T follicular helper cell (primary cell): ENCODE measurements around the gene NDE1.
"Not testable (repeated sequence)": the region's sequence is repeated elsewhere in the genome, so short reads cannot be mapped to it uniquely, and the experiment has no call there.

Experiments
- DNase-seq: peaks from one replicate; pipeline ENCODE4 v3.0.0-alpha.2; 2020; ENCODE audit warnings: low read depth
- total RNA-seq, 2 experiments: gene quantifications; one replicate each; lab custom pipeline; 2026; lab: John Stamatoyannopoulos, UW

The NDE1 gene
- 35.5 to 69.2 reads per million in 2 experiments for total RNA-seq

- DNase-seq = peak; percentile 86
These were observed at the start of gene NDE1 for GRCh38 chr16:15650019-15650697. Gene NDE1, plus strand, starts transcription at chr16:15650245. Its CDS starts 14,534 bp downstream, at chr16:15664779.

DNA sequence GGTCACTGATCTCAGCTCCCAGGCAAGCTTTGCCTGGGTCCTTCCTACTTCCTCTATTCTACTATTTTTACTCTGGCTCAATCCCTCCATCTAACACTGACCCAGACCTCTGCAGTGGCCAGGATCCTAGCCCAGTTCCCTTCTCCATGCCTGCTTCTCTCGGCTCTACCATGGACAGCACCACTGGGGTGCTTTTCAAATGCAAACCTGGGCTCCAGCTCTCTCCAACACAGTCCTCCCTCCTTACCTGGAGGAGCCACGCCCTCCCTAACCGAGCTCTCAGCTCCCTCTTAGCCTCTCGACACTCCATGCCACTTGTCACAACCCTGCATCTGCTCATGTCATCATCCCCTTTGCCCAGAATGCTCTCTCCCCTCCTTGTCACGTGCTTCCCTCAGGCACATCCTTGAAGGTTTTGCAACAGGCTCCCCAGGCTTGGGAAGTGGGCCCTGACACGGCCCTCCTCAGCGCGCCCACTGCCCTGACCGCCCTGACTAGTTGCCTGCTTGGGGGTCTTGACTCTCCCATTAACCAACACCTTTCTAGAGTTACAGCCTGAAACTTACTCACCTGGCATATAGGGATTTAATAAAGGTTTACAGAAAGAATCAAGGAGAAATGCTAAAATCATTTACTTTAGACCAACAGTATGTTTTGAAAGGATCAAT is 48.7 kb upstream of the NDE1 start:
- DNase-seq = no peak

DNA sequence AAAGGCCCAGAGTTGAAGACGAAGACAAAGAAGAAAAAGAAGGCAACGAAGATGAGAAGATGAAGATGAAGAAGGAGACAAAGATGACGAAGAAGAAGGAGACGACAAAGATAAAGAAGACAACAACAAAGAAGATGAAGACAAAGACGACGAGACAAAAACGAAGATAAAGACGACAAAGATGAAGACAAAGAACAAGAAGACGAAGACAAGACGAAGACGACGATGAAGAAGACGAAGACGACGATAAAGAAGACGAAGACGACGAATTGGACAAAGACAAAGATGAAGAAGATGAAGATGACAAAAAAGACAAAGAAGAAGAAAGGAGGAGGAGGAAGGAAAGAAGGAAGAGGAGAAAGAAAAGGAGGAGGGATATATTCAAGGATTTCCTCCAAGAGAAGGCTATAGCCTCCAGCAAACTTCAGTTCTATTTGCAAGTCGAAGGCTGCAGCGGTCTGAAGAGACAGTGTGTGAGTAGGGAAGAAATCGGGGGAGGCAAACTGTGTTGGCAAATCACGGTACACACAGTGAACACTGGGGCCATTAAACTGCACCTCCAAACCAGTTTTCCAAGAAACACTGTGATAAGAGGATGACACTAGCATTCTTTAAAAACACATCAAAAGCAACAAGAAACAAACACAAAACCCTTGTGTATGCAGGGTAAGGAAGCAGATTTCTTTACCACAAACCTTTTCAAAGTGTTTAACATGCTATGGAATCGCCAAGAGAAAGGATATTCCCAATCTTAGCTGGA is 47.6 kb upstream of the NDE1 start:
- DNase-seq = no peak

DNA sequence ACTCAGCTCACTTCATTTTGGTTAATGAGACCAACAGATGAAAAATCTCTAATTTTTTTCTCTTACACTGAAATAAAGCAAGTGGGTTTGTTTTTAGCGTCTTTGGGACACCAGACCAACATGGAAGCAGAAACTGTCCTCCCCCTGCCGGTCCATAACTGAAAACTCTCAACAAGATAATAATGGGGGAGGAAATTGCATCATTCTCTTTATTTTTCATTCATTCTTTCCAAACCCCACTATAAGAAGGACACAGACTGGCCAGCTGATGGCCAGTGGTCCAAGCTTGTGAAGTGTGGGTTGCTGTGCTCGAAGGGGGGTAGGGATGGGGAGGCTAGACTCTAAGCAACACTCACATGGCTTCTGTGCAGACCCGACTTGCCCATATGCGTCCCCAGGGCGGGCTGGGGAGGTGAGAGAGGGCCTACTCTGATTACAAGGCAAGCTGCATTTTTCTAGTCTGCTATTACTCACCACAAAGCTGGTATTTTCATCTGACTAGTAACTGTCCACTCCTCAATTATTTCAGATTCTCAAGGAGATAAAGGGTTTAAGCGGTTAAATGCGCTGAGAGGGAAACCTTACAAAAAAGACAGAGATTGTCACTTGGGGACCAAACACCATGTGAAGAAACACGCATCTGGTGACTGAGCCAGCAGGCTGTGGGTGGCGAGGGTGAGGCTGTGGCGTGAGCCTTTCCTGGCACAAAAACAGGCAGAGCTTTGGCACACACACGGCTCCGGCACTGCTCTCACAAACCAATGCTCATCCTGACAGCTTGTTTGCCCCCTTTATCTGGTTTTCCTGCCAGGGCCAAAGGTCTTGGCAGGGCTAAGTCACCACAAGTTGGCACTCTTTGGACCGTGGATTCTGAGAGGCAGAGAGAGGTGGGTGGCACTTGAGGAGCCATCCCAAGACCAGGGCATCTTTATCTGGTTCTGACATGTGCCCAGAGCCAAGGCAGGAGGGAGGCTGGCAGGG is 45.3 kb upstream of the NDE1 start:
- no peak for DNase-seq

DNA sequence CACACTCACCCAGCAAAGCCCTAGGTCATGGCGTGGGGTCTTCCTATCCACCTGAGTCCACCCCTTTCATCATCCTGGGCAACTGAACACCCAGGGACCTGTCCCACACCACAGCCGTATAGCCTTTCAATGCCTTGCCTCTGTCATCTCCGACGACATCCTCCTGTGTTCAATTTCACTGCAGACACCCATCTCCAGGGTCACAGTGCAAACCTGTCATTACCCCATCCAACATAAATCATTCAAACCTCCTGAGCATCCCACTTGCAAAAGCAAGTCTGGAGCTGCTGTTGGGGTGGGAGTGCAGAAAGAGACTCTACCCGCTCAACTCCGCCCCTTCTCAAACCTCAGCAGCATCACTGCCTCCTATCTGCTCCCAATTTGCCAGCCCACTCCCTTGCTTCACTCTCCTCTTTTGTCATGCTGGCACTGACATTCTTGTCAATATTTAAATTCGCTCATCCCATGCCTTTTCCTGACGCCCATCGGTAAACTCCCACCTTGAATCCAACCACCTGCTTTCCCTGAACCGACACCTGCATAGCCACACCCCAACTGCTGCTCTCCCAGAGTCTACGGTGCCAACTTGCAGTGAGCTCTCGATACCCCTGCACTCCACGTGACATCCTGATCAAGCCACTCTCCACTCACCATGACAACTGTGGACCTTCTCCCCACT is 44.1 kb upstream of the NDE1 start:
- no peak for DNase-seq

GRCh38 chr16:15606518-15607220 is 43.4 kb upstream of the NDE1 start:
- no peak for DNase-seq

GRCh38 chr16:15607221-15607699 is 42.8 kb upstream of the NDE1 start:
- DNase-seq = not testable (repeated sequence)

- no peak for DNase-seq
These were observed 42.2 kb upstream of the NDE1 start for GRCh38 chr16:15607700-15608396.

GRCh38 chr16:15608398-15609285 is 41.4 kb upstream of the NDE1 start:
- DNase-seq = no peak

GRCh38 chr16:15609286-15609649 is 40.8 kb upstream of the NDE1 start:
- no peak for DNase-seq

DNA sequence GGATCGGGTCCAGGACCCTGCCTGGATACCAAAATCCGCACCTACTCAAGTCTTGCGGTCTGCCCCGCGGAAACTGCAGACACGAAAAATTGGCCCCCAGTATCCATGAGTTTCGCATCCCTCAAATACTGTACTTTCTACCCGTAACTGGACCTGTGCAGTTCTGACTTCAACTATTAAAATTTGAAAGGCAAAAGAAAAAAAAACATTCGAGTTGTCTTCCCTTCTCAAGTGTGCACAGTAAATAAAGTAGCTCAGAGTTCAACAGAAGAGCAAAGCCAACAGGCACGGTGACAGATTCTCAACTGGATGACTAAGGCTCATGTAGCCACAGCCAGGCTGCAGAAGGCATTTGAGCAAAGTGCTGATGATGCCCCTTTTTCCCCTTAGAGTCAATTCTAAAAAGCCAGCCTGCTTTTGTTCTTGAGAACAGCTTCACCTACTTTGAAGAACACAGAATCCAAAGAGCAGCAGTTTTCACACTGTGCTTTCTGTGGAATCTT is 39.6 kb upstream of the NDE1 start:
- no peak for DNase-seq

GRCh38 chr16:15611610-15612009 is 38.4 kb upstream of the NDE1 start:
- DNase-seq = no peak

DNA sequence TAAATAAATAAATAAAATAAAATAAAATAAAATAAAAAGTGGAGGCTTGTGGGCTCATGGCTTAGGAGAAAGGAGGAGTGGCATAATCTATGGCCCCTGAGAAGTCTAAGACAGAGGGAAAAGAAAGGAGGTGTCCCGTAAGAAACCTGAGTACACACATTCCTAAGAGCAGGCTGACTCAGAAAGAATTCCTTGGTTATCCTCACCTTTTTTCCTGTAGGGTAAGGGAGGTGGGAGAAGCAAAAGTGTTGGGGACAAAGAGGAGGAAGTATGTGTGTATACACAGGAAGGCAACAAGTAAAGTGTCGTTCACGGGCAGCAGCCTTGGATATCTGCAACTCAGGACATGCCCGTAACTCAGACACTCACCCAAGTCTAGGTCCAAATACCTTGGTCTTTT is 36.4 kb upstream of the NDE1 start:
- no peak for DNase-seq

DNA sequence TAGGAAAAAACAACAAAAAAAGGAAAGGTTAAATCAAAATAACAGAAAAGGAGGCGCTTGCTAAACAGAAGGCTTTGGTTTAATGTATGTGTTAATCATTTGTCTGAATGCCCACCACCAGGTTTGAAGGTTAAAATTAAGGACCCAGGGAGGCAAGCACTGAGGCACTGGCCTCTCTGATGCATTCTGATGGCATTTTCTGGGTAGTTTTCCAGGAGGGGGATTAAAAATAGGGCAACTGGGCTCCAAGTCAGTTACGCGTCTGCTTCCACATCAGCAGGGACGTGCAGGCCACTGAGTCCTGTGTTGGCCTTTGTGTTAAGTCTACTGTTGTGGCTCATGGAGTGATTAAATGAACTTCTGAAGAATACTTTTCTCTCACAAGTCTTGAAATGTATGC is 34.0 kb upstream of the NDE1 start:
- no peak for DNase-seq

DNA sequence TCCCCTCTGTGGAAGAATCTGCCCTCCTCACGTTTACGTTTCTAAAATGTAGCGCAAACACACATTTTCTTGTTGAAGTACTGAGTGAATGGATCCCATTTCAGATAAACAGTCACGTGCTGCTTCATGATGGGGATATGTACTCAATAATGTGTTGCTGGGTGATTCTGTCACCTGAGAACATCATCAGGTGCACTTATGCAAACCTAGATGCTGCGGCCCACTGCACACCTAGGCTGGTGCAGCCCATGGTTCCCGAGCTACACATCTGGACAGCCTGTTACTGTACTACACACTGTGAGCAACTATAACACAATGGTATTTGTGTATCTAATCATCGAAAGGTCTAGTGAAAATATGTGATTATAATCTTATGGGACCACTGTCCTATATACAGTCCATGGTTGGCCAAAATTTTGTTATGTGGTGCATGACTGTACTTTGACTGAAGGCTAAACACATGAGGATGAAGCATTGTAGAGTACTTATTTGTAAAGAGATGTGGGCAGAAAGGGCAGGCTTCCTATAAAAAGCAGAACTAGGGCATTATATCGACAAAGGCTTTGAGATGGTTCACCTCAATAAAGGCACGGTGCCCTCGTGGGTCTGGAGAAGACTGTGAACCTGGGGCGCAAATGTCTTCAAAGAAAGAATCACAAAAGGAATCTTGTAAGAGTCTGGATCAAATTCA is 33.4 kb upstream of the NDE1 start:
- no peak for DNase-seq

DNA sequence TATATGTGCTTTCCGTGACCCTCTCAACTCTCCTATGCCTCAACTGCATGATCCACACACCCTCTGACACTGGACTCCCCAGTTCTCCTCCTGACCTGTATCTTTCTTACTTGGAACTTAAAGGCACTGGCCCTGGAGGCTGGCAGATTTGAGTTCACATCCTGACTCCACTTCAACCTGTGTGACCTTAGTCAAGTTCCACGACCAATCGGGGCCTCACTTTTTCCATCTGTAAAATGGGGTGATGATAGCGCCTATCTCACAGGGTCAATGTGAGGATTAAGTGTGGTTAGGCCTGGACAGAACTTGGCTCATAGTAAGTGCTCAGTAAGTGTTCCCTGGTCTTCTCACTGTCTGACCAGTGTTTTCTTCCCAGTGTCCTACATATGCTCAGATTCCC is 32.1 kb upstream of the NDE1 start:
- DNase-seq = no peak

DNA sequence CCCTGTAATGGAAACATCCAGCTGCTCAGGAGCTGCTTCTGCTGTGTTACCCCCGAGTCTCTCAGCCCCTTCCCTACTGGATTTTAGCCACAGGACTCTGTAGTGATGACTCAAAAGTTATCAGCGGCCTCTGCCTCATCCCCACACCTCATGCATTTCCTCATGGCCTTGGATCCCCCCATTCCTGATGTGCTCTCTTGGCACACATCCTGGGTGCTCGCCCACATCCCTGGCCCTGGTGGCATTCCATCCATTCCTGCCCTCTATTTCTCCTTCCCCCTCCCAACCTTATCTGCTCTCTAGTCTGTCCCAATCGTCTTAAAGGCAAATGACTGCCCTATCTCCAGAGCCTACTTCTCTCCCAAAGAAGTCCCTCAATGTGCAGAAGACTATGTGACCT is 31.7 kb upstream of the NDE1 start:
- DNase-seq = no peak

DNA sequence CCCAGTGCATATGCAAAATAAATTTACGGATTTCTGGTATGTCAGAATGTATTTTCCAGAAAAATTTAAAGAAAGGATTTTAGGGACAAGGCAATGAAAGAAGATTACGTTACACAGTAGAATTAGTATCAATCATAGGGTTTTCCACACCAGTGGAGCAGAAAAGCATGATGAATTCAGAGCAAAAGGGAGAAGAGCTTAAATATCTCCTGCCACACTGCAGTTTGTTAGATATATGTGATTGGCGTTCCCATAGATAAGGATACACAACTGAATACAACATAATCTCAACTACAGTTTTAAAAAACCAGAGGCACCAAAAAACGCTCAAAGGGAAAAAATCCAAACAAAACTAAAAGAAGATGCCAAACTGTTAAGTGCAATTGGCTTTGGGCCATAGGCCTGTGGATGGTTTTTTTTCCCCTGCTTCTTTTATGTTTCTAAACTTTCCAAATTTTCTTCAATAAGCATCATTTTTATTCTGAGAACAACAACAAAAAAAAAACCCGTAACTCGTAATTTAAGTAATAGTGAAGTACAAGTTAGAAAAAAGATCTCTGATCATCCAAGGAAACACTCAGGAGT is 29.3 kb upstream of the NDE1 start:
- no peak for DNase-seq
